Measurements from ENCODE around the gene GABRG3. TPM values are rescaled to one million over a fixed set of nuclear protein-coding genes. Genes with fewer than 3 reads are reported as not detected.

GABRG3 gene
- total RNA-seq, 1 experiment from 2014 or later: not detected

GRCh38 chr15:27570746-27571145, 599.8 kb downstream of the GABRG3 start:
- no peaks in the 10 kb centered on the region for H3K4me1 ChIP-seq (ENCODE audit: low read length)
- H3K4me2 ChIP-seq (ENCODE audit: low read depth, low read length, poor library complexity, severe bottlenecking): no peak overlapping the region
- H3K9me3 ChIP-seq (ENCODE audit: low read length): peaks cover 30% of the 10 kb centered on the region
- DNase-seq: no peak
- no peaks in the 10 kb centered on the region for H3K36me3 ChIP-seq (ENCODE audit: insufficient read depth, low read length)
- H3K9me2 ChIP-seq (replicated peaks; ENCODE audit: insufficient read depth, low read length): no peaks in the 10 kb centered on the region
- H2AFZ ChIP-seq (ENCODE audit: low read length): no peak overlapping the region
- no peaks in the 10 kb centered on the region for H3K79me2 ChIP-seq (ENCODE audit: low read length)
- no peaks in the 10 kb centered on the region for H4K20me1 ChIP-seq (ENCODE audit: insufficient read depth, low read depth, low read length)
- H3K27me3 ChIP-seq (ENCODE audit: low read length): no peaks in the 10 kb centered on the region
- no peak overlapping the region for H3K27ac ChIP-seq (ENCODE audit: low read length)
- no peak overlapping the region for H3K4me3 ChIP-seq (ENCODE audit: low read length)
- H3K9ac ChIP-seq (ENCODE audit: low read length): no peak overlapping the region

GRCh38 chr15:27573805-27574485, 603.0 kb downstream of the GABRG3 start:
- no peaks in the 10 kb centered on the region for H3K27me3 ChIP-seq (ENCODE audit: low read length)

GRCh38 chr15:27574541-27575054, 603.6 kb downstream of the GABRG3 start:
- Histone ChIP-seq H3K9me2 (replicated peaks; ENCODE audit: insufficient read depth, low read length) (no peaks in the 10 kb centered on the region), H3K27me3 (ENCODE audit: low read length) (no peaks in the 10 kb centered on the region), H3K9ac (ENCODE audit: low read length) (no peak overlapping the region), H3K9me3 (ENCODE audit: low read length) (peaks cover 45% of the 10 kb centered on the region), H3K36me3 (ENCODE audit: insufficient read depth, low read length) (no peaks in the 10 kb centered on the region), H3K27ac (ENCODE audit: low read length) (no peak overlapping the region), H3K4me2 (ENCODE audit: low read depth, low read length, poor library complexity, severe bottlenecking) (no peak overlapping the region), H4K20me1 (ENCODE audit: insufficient read depth, low read depth, low read length) (no peaks in the 10 kb centered on the region), H3K79me2 (ENCODE audit: low read length) (no peaks in the 10 kb centered on the region), H2AFZ (ENCODE audit: low read length) (no peak overlapping the region), H3K4me1 (ENCODE audit: low read length) (no peaks in the 10 kb centered on the region), H3K4me3 (ENCODE audit: low read length) (no peak overlapping the region)
- no peak for DNase-seq

More at GRCh38 chr15:27573805-27574485, 603.0 kb downstream of the GABRG3 start:
- Histone ChIP-seq H4K20me1 (ENCODE audit: insufficient read depth, low read depth, low read length) (no peaks in the 10 kb centered on the region), H3K4me2 (ENCODE audit: low read depth, low read length, poor library complexity, severe bottlenecking) (no peak overlapping the region), H3K9ac (ENCODE audit: low read length) (no peak overlapping the region), H2AFZ (ENCODE audit: low read length) (no peak overlapping the region), H3K36me3 (ENCODE audit: insufficient read depth, low read length) (no peaks in the 10 kb centered on the region), H3K9me2 (replicated peaks; ENCODE audit: insufficient read depth, low read length) (no peaks in the 10 kb centered on the region), H3K27ac (ENCODE audit: low read length) (no peak overlapping the region), H3K9me3 (ENCODE audit: low read length) (peaks cover 43% of the 10 kb centered on the region), H3K79me2 (ENCODE audit: low read length) (no peaks in the 10 kb centered on the region), H3K4me3 (ENCODE audit: low read length) (no peak overlapping the region), H3K4me1 (ENCODE audit: low read length) (no peaks in the 10 kb centered on the region)
- no peak for DNase-seq

GRCh38 chr15:27575521-27575920, 604.5 kb downstream of the GABRG3 start:
- Histone ChIP-seq H3K27me3 (ENCODE audit: low read length) (no peaks in the 10 kb centered on the region), H3K27ac (ENCODE audit: low read length) (no peak overlapping the region), H3K4me2 (ENCODE audit: low read depth, low read length, poor library complexity, severe bottlenecking) (no peak overlapping the region), H3K4me1 (ENCODE audit: low read length) (no peaks in the 10 kb centered on the region), H3K4me3 (ENCODE audit: low read length) (no peak overlapping the region), H3K9me2 (replicated peaks; ENCODE audit: insufficient read depth, low read length) (no peaks in the 10 kb centered on the region), H3K36me3 (ENCODE audit: insufficient read depth, low read length) (no peaks in the 10 kb centered on the region), H2AFZ (ENCODE audit: low read length) (no peak overlapping the region), H3K9ac (ENCODE audit: low read length) (no peak overlapping the region), H4K20me1 (ENCODE audit: insufficient read depth, low read depth, low read length) (no peaks in the 10 kb centered on the region), H3K79me2 (ENCODE audit: low read length) (no peaks in the 10 kb centered on the region), H3K9me3 (ENCODE audit: low read length) (peaks cover 48% of the 10 kb centered on the region)
- no peak for DNase-seq

- no peak overlapping the region for H3K4me3 ChIP-seq (ENCODE audit: low read length)
- DNase-seq: no peak
- no peaks in the 10 kb centered on the region for H3K27me3 ChIP-seq (ENCODE audit: low read length)
- H3K79me2 ChIP-seq (ENCODE audit: low read length): no peaks in the 10 kb centered on the region
- H3K9me2 ChIP-seq (replicated peaks; ENCODE audit: insufficient read depth, low read length): no peaks in the 10 kb centered on the region
- H3K4me2 ChIP-seq (ENCODE audit: low read depth, low read length, poor library complexity, severe bottlenecking): no peak overlapping the region
- H3K36me3 ChIP-seq (ENCODE audit: insufficient read depth, low read length): no peaks in the 10 kb centered on the region
- H4K20me1 ChIP-seq (ENCODE audit: insufficient read depth, low read depth, low read length): no peaks in the 10 kb centered on the region
- no peaks in the 10 kb centered on the region for H3K4me1 ChIP-seq (ENCODE audit: low read length)
- no peak overlapping the region for H2AFZ ChIP-seq (ENCODE audit: low read length)
- H3K9me3 ChIP-seq (ENCODE audit: low read length): peaks cover 52% of the 10 kb centered on the region
- H3K9ac ChIP-seq (ENCODE audit: low read length): no peak overlapping the region
- H3K27ac ChIP-seq (ENCODE audit: low read length): no peak overlapping the region
Observed at GRCh38 chr15:27576576-27576975, 605.6 kb downstream of the GABRG3 start.

GRCh38 chr15:27579738-27580137, 608.8 kb downstream of the GABRG3 start:
- H3K4me2 ChIP-seq (ENCODE audit: low read depth, low read length, poor library complexity, severe bottlenecking): no peak overlapping the region
- 0 out of 2 replicates have a peak, but pooled peaks cover 3% of the 10 kb centered on the region for H3K9me2 ChIP-seq (replicated peaks; ENCODE audit: insufficient read depth, low read length)
- H3K9me3 ChIP-seq (ENCODE audit: low read length): peaks cover 48% of the 10 kb centered on the region
- no peak overlapping the region for H3K9ac ChIP-seq (ENCODE audit: low read length)
- no peaks in the 10 kb centered on the region for H4K20me1 ChIP-seq (ENCODE audit: insufficient read depth, low read depth, low read length)
- no peaks in the 10 kb centered on the region for H3K36me3 ChIP-seq (ENCODE audit: insufficient read depth, low read length)
- H3K79me2 ChIP-seq (ENCODE audit: low read length): no peaks in the 10 kb centered on the region
- no peak overlapping the region for H3K27ac ChIP-seq (ENCODE audit: low read length)
- no peaks in the 10 kb centered on the region for H3K27me3 ChIP-seq (ENCODE audit: low read length)
- no peak overlapping the region for H3K4me3 ChIP-seq (ENCODE audit: low read length)
- no peaks in the 10 kb centered on the region for H3K4me1 ChIP-seq (ENCODE audit: low read length)
- DNase-seq: no peak
- H2AFZ ChIP-seq (ENCODE audit: low read length): no peak overlapping the region

GRCh38 chr15:27582726-27583410, 611.9 kb downstream of the GABRG3 start:
- Histone ChIP-seq H3K4me1 (ENCODE audit: low read length) (no peaks in the 10 kb centered on the region), H2AFZ (ENCODE audit: low read length) (no peak overlapping the region), H3K4me2 (ENCODE audit: low read depth, low read length, poor library complexity, severe bottlenecking) (no peak overlapping the region), H3K9me2 (replicated peaks; ENCODE audit: insufficient read depth, low read length) (0 out of 2 replicates have a peak, but pooled peaks cover 3% of the 10 kb centered on the region), H4K20me1 (ENCODE audit: insufficient read depth, low read depth, low read length) (no peaks in the 10 kb centered on the region), H3K27ac (ENCODE audit: low read length) (no peak overlapping the region), H3K79me2 (ENCODE audit: low read length) (no peaks in the 10 kb centered on the region), H3K9ac (ENCODE audit: low read length) (no peak overlapping the region), H3K9me3 (ENCODE audit: low read length) (peaks cover 23% of the 10 kb centered on the region), H3K27me3 (ENCODE audit: low read length) (no peaks in the 10 kb centered on the region), H3K36me3 (ENCODE audit: insufficient read depth, low read length) (no peaks in the 10 kb centered on the region), H3K4me3 (ENCODE audit: low read length) (no peak overlapping the region)
- no peak for DNase-seq

- Histone ChIP-seq H3K79me2 (ENCODE audit: low read length) (no peaks in the 10 kb centered on the region), H2AFZ (ENCODE audit: low read length) (no peak overlapping the region), H3K9me2 (replicated peaks; ENCODE audit: insufficient read depth, low read length) (0 out of 2 replicates have a peak, but pooled peaks cover 3% of the 10 kb centered on the region), H3K9me3 (ENCODE audit: low read length) (peaks cover 23% of the 10 kb centered on the region), H3K9ac (ENCODE audit: low read length) (no peak overlapping the region), H3K4me1 (ENCODE audit: low read length) (no peaks in the 10 kb centered on the region), H4K20me1 (ENCODE audit: insufficient read depth, low read depth, low read length) (no peaks in the 10 kb centered on the region), H3K36me3 (ENCODE audit: insufficient read depth, low read length) (no peaks in the 10 kb centered on the region), H3K27me3 (ENCODE audit: low read length) (no peaks in the 10 kb centered on the region), H3K27ac (ENCODE audit: low read length) (no peak overlapping the region), H3K4me2 (ENCODE audit: low read depth, low read length, poor library complexity, severe bottlenecking) (no peak overlapping the region), H3K4me3 (ENCODE audit: low read length) (no peak overlapping the region)
- no peak for DNase-seq
Observed at GRCh38 chr15:27583651-27584050, 612.7 kb downstream of the GABRG3 start.

Data from Karpas-422 (cell line).